ENCODE measurements around the gene ATP8B2.

The ATP8B2 gene

DNA sequence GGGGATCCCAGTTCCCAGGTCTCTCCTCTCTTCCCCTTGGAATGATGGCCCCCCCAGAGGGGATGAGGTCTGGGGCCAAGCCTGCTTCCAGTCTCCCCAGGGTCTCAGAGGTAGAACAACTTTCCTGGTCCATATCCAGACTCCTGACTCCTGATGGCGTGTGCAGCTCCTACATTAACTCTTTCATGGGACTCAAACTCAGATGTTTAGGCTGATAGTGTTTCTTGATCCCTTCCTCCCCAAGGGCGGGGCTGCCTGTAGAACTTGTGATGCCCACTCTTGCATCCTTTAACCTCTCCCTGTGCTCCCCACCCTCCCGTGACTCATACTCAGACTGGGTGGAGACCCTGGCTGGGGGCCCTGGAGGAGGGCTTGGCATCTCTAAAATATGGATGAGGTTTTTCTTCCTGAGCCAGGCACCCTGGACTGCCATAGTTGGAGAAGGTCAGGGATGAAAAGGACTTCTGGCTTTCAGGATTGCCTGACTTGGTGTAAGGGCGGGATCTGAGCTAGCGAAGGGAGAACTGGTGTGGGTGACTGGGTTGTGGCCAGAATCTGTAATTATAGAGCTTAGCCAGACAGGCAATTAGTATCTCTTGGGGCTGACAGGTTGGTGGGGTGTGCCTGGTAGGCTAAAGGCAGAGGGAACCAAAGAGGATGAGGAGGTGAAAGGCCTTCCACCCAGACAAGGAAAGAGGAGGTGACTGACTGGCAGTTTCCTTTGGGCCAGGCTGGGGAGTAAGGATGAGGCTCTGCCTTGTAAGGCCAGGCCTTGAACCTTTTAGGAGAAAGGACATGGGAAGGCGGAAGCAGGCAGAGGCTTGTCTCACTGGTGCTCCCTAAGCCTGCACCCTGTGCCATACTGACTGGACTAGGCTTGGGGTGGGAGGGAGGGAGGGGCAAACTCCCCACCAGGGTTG, 1.5 kb downstream of the ATP8B2 start:
- H3K4me3 ChIP-seq (replicated peaks in 1 of 2; ENCODE audit: low read depth in 2 of 2, low read length in 2 of 2): peak overlapping the region; percentile 85 to 96
- peak; percentile 79 to 86 for DNase-seq (ENCODE audit: low read depth in 2 of 2)
- TF ChIP-seq, protein P1, sequence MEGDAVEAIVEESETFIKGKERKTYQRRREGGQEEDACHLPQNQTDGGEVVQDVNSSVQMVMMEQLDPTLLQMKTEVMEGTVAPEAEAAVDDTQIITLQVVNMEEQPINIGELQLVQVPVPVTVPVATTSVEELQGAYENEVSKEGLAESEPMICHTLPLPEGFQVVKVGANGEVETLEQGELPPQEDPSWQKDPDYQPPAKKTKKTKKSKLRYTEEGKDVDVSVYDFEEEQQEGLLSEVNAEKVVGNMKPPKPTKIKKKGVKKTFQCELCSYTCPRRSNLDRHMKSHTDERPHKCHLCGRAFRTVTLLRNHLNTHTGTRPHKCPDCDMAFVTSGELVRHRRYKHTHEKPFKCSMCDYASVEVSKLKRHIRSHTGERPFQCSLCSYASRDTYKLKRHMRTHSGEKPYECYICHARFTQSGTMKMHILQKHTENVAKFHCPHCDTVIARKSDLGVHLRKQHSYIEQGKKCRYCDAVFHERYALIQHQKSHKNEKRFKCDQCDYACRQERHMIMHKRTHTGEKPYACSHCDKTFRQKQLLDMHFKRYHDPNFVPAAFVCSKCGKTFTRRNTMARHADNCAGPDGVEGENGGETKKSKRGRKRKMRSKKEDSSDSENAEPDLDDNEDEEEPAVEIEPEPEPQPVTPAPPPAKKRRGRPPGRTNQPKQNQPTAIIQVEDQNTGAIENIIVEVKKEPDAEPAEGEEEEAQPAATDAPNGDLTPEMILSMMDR (IDR thresholded peaks at IDR 0.05; ENCODE audit: low read depth, low read length): no peak

DNA sequence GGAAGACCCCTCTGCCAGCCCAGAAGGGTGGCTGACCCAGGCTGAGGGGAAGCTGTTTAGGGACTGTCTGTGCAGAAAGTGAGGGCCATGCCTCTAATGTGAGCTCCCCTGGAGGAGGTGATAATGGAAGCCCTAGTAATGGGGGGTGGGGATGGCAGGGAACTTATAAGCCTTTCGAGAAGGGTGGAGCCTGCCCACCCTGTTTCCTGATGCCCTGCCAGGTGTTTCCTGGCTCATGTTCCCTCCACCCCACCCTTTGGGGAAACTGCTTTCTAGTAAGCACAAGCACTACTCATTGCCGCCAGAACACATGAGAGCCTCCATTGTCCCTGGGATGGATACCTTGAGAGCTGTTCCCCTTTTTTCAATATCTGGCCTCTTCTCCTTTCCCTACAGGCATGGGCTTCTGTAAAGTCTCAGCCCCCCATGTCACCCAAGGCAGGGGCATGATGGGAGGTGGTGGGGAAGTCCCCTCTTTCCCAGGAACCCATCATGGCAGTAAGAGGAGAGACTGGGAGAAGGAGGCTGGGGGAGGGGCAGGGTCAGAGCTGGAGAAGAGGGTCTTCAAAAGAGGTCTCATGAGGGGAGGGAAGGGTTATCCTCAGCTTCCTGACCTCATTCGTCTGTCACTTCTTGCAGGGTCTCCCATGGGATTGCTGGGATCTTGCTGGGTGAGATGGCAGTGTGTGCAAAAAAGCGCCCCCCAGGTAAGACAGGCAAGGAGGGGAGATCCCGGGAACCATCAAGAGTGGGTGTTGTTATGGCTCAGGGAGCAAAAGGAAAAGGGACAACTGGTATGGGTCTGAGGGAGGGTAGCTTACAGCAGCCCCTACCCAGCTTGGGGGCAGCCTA, 2.4 kb downstream of the ATP8B2 start:
- no peak for DNase-seq (ENCODE audit: low read depth in 2 of 2)
- TF ChIP-seq, protein P1 (IDR thresholded peaks at IDR 0.05; ENCODE audit: low read depth, low read length): no peak
- peak overlapping the region; percentile 34 for H3K4me3 ChIP-seq (replicated peaks in 1 of 2; ENCODE audit: low read depth in 2 of 2, low read length in 2 of 2)

DNA sequence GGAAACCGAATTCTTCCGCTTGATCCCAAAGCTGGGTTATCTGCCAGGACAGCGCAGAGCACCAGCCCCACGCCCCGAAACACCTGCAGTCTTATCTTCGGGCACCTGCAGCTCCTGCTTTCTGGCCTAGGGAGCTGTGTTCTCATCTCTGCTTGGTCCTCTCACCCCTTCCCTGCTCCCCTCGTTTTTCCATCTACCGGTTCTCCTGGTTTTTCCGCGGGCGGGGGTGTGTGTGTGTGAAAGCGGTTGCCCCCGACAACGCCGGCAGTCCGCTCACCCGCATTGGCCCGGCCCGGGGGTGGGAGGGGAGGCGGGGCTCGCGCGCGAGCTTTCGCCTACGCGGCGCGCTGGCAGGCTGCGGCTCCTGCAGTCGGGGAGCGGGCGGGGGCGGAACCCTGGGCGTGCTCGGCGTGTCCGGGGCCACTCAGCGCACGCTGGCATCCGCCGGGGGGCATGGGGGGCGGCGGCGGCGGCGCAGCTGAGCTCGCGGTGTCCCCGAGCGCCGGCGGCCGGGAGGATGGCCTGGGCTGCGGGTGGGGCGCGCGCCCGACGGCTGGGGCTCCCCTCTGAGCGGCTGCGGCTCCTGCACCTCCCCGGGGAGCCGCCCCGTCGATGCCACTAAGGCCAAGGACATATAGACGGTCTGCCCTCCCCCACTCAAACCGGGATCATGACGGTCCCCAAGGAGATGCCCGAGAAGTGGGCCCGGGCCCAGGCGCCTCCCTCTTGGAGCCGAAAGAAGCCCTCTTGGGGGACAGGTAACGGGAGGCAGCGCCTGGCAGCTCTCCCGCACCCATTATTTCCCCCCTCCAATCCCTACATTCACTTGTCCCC, 3.2 kb downstream of the ATP8B2 start:
- peak; percentile 53 to 78 for DNase-seq (ENCODE audit: low read depth in 2 of 2)
- TF ChIP-seq, protein P1 (IDR thresholded peaks at IDR 0.05; ENCODE audit: low read depth, low read length): no peak

DNA sequence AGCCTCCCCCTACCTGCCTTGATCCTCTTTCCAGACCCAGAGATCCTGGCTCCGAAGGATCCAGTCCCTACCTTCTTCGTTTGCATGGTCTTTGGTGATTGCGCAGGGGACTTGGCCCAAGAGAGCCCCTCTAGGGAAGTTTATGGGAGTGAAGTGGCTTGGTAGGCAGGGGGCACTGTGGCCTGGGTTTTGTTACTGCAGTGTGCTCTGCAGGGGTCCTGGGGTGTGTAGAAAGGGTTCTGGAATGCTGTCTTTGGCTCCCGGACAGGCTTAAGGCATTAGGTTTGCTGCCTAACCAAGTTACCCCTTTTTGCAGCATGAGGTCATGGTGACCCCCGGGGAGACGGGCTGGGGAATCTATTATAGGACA, 3.8 kb downstream of the ATP8B2 start:
- no peak for DNase-seq (ENCODE audit: low read depth in 2 of 2)
- peak overlapping the region in 1 of 2 donors; percentile 32 for H3K4me3 ChIP-seq (replicated peaks in 1 of 2; ENCODE audit: low read depth in 2 of 2, low read length in 2 of 2)
- TF ChIP-seq, protein P1 (IDR thresholded peaks at IDR 0.05; ENCODE audit: low read depth, low read length): peak; percentile 5

More for the DNA sequence above, 3.2 kb downstream of the ATP8B2 start:
- peak overlapping the region; percentile 34 for H3K4me3 ChIP-seq (replicated peaks in 1 of 2; ENCODE audit: low read depth in 2 of 2, low read length in 2 of 2)

DNA sequence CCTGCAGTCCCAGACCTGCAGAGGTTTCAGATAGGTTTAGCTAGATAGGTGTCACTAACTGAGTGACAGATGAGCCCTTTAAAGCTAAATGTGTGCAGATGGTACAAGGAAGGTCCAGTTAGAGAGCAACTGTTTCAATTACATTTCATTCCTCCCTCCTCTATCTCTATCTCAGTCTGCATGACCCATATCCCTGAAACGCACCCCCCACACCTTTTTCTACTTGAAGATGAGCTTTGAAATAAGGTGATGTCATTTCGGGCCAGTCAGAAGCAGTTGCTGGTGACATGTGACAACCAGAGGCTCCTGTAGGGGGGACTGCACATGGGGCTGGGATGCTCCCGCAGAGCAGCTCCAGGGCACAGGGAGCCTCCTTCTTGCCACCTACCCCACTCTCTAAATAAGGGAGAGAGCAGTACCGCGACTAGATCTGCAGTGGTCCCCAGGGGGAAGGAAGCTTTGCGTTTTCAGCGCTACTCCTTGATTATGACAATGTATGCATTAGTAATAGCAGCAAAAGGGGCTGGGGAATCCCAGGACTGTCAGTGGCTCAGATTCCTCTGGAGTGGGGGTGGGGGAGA, 4.3 kb downstream of the ATP8B2 start:
- no peak overlapping the region for H3K4me3 ChIP-seq (replicated peaks in 1 of 2; ENCODE audit: low read depth in 2 of 2, low read length in 2 of 2)
- no peak for DNase-seq (ENCODE audit: low read depth in 2 of 2)
- TF ChIP-seq, protein P1 (IDR thresholded peaks at IDR 0.05; ENCODE audit: low read depth, low read length): no peak

GRCh38 chr1:154330669-154331068, 5.3 kb downstream of the ATP8B2 start:
- no peak for DNase-seq (ENCODE audit: low read depth in 2 of 2)
- TF ChIP-seq, protein P1 (IDR thresholded peaks at IDR 0.05; ENCODE audit: low read depth, low read length): no peak
- no peak overlapping the region for H3K4me3 ChIP-seq (replicated peaks in 1 of 2; ENCODE audit: low read depth in 2 of 2, low read length in 2 of 2)

Data from cardiac fibroblast (primary cell).